Central memory CD4-positive, alpha-beta T cell (primary cell): ENCODE measurements around the gene WNT3A.

ENCODE experiments used
- DNase-seq: peaks from one replicate; pipeline ENCODE4 v3.0.0; 2022

WNT3A gene

DNA sequence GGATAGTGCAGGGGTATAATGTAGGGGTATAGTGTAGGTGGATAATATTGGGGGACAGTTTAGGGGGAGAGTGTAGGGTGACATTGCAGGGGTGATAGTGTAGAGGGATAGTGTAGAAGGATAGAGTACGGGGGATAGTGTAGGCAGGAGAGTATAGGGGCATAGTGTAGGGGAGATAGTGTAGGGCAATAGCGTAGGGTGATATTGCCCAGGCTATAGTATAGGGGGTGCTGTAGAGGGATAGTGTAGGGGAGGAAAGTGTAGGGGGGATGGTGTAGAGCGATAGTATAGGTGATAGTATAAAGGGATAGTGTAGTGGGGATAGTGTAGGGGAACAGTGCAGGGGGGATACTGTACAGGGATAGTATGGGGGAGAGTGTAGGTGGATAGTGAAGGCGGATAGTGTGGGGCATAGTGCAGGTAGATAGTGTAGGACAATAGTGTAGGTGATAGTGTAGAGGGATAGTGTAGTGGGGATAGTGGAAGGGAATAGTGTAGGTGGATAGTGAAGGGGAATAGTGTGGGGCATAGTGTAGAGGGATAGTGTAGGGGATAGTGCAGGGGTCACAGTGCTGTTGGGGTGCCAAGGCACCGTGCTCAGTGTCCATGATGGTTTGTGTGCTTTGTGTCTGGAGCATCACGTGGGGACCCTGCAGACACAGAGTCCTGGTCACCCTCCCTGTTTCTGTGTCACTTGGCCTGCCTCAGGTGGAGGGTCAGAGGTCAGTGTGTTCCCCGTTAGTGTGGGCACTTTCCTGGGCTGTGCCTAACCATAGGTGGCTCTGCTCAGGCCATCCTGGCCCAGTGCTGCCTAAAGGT, 65.2 kb downstream of the WNT3A start:
- DNase-seq = no peak

DNA sequence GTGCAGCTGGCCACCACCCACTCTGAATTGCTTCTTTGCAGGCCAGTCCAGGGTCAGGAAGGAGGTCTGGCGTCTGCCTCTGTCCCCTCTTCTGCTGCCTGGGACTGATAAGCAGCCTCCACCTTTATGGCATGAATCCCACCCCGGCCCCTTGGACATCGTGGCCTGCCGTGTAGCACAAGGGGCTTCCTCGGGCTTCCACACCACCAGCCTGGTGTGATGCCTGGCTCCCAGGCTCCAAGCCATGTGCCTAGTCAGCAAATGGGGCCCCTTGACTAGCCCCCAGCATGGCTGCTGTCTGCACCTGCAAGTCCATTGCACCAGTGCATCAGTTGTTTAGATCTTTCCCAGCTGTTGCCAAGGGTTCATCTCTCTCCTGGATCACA, 65.9 kb downstream of the WNT3A start:
- no peak for DNase-seq

- no peak for DNase-seq
Observed at GRCh38 chr1:228073061-228073856, 66.5 kb downstream of the WNT3A start.

GRCh38 chr1:228073857-228074545, 67.2 kb downstream of the WNT3A start:
- no peak for DNase-seq

DNA sequence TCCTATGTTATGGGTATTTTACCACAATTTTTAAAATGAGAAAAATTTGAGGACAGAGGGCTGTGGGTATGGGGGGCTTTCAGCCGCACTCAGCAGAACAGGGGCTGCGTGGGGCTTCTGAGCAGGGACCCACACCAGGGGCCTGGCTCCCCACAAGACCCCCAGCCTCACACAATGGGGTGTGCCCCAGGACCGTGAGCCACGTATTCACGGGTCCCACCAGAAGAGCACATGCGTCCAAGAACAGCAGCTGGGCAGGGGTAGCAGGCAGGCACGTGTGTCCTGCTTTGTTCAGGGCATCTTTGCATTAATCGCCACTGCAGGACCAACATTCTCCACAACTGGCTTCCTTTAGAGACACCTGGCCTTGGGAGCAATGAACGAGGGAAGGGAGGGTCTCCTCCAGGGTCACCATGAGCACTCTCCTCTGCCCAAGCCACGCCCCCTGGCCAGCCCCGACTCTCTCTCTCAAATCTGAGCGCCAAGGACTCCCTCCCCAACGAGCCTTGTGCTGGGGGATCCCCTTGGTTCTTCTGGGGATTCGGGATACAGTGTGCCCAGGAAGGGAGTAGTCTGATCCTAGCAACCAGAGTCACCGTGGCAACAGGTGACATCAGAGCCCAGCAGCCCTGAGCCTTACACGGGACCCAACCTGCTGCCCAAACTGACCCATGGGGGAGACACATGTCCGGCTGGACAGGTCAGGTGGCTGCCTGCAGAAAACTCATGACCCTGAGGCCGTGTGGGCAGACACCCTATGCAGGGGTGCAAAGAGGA, 68.3 kb downstream of the WNT3A start:
- no peak for DNase-seq

- no peak for DNase-seq
Observed at GRCh38 chr1:228075801-228076271, 69.0 kb downstream of the WNT3A start.

DNA sequence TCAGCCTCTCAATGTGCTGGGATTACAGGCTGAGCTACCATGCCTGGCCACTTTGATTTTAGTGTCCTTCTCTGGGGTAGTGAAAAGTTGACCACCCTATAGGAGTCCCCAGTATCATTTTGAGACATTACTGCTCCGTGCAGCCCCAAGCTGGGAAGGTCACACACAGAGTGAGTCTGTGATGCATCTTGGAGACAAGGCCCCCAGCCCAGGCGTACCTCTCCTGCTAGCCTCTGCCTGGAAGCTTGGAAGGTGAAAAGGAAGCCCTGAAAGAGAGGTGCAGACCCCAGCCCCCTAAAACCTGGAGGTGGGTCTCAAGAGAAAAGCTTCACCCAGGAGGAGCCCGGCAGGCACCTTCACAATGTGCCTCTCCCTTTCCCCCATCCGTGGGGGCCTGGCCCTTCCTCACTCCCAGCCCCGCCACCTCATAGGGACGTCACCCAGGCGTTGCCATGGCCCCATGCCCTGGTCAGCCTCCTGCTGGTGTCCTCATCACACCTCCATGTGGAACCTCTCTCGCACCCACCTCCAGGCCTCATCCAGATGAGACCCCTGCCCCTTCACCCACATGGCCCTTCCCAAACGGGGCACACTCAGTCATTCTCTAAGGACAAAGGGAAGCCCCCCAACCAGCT, 70.1 kb downstream of the WNT3A start:
- DNase-seq = no peak

DNA sequence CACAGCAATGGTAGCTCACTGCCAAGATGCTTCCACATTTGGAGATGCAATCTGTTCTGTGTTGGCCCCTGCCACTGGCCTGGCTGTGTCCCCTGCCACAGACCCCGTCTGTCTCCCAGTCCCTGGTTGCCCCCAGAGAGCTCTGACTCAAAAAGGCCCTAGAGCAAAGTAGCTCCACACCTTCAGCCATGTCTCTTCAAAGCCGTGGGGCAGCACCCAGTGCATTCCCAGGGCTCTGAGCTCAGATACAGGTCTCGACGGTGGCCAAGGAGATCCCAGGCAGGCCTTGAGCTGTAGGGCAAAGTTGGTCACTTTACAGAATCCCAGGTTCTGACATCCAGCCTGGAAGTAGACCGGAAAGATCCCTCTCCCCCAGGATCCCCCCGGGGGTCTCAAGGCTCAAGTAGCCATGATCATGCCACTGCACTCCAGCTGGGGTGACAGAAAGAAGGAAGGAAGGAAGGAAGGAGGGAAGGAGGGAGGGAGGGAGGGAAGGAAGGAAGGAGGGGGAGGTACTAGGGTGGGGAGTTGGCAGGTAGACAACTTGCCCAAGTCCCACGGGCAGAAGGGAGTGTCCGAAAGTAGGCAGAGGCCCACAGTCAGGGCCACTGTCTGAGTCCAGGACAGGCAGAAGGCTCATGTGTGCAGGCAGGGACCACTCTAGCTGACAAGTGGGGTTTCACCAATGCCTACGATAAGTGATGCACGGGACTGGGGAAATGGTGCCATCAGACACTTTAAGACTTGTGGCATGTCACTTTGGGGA, 71.0 kb downstream of the WNT3A start:
- no peak for DNase-seq

- DNase-seq = no peak
Observed at GRCh38 chr1:228079013-228079412, 72.2 kb downstream of the WNT3A start.

DNA sequence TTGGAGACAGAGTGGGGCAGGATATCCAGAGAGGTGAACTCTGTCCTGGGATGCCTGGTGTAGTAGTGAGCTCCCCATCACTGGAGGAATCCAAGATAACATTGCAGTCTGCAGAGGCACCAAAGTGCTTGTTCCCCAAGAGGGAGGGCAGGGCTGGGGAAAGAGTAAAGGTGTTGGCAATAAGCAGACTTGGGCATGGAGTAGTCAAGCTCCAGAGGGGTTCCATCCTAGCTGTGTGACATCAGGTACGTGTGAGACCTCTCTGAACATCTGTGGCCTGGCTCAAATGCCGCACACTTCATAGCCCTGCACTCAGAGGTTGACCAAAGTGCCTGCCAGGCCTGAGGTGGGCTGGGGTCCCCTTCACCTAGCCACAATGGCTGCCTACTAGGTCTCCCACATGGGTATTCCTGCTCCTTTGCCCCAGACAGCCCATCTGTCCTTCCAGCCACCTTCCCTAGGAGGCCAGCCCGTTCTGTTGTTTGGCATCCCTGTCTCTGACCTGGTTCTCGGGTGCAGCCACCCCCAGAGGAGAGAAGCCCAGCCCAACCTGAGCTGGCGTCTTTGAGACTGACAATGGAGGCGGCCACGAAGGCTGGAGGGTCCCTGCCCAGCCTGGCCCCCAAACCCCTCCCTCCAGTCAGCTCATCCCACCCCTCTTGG, 72.9 kb downstream of the WNT3A start:
- no peak for DNase-seq

DNA sequence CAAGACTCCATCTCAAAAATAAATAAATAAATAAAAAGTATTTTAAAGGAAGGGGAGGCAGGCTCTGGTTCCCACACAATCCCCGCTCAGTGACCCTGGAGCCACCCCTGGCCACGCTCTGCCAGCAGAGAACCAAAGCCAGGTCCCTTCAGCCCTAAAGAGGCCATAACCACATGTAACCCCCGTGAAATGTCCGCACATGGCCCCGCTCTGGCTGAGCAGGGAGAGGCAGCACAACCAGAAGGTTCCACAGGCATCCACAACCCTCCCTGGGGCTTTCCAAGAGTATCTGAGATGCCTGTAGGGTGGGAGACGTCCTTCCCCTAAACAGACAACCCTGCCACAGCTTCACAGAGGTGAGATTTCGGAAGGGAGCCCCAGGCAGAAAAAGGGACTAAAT, 74.3 kb downstream of the WNT3A start:
- no peak for DNase-seq

- no peak for DNase-seq
Observed at GRCh38 chr1:228081578-228082213, 74.9 kb downstream of the WNT3A start.

DNA sequence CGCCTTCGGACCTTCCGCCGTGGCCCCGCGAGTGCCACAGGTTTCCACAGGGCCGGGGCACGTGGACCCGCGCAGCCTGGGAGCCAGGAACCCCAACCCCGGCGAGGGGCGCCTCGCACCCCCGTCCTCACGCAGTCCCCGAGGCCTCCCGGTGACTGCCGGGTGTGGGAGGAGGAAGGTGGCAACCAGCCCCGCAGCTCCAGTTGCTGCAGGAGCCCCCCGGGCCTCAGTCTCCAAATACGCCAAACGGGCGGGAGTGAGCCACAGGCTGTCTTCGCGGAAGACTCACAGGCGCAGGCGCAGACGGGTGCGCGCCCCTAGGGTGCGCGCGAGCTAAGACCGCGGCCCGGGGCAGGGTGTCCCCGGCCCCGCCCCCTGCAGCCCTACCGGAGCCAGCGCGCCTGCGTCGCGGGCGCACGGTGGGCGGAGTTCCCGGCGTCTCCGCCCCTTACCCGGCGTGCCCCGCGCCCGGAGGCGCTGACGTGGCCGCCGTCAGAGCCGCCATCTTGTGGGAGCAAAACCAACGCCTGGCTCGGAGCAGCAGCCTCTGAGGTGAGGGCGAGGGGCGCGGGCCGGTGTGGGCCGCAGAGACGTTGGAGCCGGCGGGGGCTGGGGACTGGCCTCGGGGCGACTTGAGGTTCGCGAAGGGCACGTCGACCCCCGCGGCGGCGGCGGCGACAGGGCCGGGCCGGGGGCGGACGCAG, 75.6 kb downstream of the WNT3A start, which contains the start of gene ARF1:
ARF1 (plus strand) TSS at position 495 of the 704 bp plus-strand sequence. CDS start 14,407 bp downstream, outside the sequence.
- DNase-seq = peak; percentile 96

DNA sequence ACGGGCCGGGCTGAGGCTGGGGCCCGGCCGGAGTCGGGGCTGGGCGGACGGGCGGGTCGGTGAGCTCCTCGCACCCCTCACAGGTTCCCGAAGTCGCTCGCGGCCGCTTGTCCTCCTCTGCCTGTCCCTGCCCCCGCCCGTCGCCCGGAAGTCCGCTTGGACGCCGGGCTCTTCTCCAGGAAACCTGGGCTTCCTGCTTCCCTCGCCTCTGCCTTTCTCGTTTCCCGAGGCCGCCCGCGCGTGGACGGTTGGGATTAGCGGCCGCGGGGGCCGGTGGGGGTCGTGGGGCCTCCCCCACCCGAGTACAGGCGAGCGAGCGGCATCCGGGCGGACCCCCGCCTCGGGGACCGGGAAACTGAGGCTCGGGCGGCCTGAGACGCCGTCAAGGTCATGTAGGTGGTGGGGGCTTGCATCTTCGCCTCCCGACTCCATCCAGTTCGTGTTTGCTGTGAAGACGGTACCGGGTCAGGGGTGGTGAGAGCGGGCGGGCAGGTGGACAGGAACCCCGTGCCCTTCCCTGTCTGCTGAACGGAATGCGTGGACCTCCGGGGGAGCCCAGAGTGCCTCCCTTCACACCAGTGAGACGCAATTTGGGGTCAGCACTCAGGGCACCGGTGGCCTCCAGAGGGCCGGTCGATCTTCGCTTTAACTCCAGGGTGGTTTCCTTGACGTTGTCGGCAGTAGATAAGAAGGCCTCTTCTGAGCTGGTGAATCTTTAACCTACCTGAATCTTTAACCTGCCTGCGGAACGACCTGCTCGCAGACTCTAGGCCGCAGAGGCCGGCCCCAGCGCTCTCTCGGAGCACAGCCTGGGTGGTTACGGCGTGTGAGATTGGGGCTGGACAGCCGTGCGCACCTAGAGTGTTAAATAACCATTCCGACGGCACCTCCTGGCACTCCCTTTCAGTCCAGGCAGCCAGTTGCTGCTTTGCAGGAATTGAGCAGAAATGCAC, 76.4 kb downstream of the WNT3A start:
- peak; percentile 24 for DNase-seq

DNA sequence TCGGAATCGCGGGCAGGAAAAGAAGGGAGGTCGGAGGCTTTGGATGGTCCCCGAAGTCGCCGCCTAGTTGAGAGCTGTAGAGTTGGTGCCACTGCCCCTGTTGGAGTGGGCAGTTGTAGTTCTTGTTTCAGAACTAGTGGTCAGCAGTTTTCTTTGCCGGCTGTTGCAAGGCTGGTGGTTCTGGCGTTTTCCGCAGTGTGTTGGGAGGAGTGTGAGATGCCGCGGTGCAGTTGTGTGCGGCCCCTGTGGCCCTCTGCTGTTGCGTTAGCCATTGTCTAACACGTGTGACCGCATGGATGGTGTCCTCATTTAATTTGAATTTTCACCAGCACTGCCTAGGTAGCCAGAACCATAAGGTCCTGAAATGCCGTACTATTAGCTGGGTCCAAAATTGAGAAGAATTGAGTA, 77.1 kb downstream of the WNT3A start:
- no peak for DNase-seq

DNA sequence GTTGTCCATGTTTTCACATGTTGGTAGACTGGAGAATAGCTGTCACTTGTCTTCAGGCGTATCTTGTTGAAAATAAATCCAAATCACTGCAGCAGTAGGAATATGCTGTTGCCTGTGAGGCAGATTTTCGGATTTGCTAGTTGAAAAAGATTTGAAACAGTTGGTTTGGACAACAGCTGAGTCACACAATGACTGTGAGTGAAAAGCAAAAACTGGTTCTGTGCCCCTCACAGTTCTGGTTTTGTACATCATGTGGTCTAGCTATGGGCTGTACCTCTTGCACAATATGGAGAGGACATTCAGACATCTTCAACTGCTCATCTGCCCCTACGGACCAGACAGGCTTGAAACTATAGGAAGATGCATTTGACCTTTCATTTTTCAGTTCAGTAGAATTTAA, 77.5 kb downstream of the WNT3A start:
- DNase-seq = no peak

DNA sequence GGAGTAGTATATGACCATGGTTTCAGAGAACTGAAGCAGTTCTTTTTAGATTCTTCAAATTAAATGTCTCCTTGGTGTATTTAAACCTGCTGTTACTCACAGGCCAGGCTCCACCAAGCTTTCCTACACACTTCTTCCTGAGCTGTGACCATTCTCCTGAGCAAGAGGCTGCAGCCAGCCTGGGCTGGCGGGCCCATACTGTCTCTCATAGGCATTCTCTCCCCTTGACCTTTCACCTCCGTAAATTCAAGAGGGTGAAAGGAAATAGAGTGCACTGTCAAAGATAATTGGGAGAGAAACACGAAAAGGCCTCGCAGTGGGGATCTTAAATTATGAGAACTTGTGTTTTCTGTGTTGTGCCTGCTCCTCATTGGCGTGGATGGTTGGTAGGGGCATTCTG, 78.0 kb downstream of the WNT3A start:
- DNase-seq = no peak

DNA sequence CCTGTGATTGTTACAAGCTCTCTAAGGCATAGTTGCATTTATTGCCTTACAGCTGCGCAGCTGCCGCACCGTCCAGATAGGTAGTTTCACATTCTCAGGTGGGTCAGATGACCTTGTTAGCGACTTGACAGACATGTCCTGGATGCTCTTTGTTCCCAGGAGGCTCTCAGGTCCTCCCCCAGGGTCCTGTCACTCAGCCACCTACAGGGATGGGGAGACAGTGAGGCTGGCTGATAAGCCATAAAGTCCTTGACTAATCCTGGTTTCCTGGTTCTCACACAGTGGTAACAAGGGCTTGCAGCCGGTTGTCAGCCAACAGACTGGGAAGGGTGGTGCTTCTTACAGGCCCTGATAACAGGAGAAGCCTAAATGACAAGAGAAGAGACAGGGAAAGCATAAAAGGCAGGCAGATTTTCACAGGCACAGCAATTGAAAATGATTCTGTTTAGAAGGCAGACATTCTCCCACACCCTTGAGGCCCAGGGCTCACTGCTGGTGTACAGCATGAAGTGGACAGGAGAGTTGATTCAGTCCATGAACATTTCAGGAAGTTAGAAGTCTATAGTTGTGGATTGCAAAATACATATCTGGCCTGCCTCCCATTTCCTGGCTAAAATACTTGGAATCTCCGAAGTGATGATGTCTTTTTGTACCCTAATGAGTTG, 78.6 kb downstream of the WNT3A start:
- no peak for DNase-seq
